GM23338 (cell line): ENCODE data around the gene CDNF. TPM values are rescaled to one million over a fixed set of nuclear protein-coding genes. Genes with fewer than 3 reads are reported as not detected.

Experiments
- ATAC-seq: fragments of 200-7000 bp; cut with Tn5 transposase; 3 replicates; pipeline ENCODE4 v1.9.1; 2020
- DNase-seq: peaks from one replicate; pipeline ENCODE4 v3.0.0-alpha.2; 2015; ENCODE audit warnings: low spot score
- H2AFZ ChIP-seq: fragments of 200-600 bp; sonication (generic); 2 replicates; pipeline ENCODE4 v1.8.0; 2016; ENCODE audit warnings: antibody characterized with exemption, mild to moderate bottlenecking, moderate library complexity
- H3F3A ChIP-seq: fragments of 200-600 bp; sonication (generic); replicated peaks from 2 replicates; pipeline ENCODE4 v1.8.0; 2017; ENCODE audit warnings: antibody characterized with exemption, mixed run types, low read depth
- H3K27ac ChIP-seq: fragments of 200-600 bp; sonication (generic); 2 replicates; pipeline ENCODE4 v1.6.1; 2016; ENCODE audit warnings: low read depth
- H3K27me3 ChIP-seq: fragments of 200-600 bp; sonication (generic); 2 replicates; pipeline ENCODE4 v1.8.0; 2016; ENCODE audit warnings: mild to moderate bottlenecking, mixed run types, moderate library complexity; ENCODE audit not compliant: insufficient read depth
- H3K36me3 ChIP-seq: fragments of 200-600 bp; sonication (generic); 2 replicates; pipeline ENCODE4 v1.8.0; 2016; ENCODE audit warnings: mild to moderate bottlenecking; ENCODE audit not compliant: insufficient read depth
- H3K4me1 ChIP-seq: fragments of 200-600 bp; sonication (generic); 2 replicates; pipeline ENCODE4 v1.8.0; 2016; ENCODE audit warnings: mild to moderate bottlenecking, moderate library complexity; ENCODE audit not compliant: insufficient read depth
- H3K4me2 ChIP-seq: fragments of 200-600 bp; sonication (generic); 2 replicates; pipeline ENCODE4 v1.7.1; 2017; ENCODE audit warnings: mixed run types
- H3K4me3 ChIP-seq: fragments of 200-600 bp; sonication (generic); 2 replicates; pipeline ENCODE4 v1.6.1; 2016; ENCODE audit warnings: mixed run types
- H3K79me2 ChIP-seq: fragments of 200-600 bp; sonication (generic); replicated peaks from 2 replicates; pipeline ENCODE4 v1.8.0; 2017; ENCODE audit warnings: mild to moderate bottlenecking; ENCODE audit not compliant: insufficient read depth
- H3K9me2 ChIP-seq: fragments of 200-600 bp; sonication (generic); 2 replicates; pipeline ENCODE4 v1.8.0; 2017; ENCODE audit not compliant: insufficient read depth
- H4K20me1 ChIP-seq: fragments of 200-600 bp; sonication (generic); replicated peaks from 2 replicates; pipeline ENCODE4 v1.8.0; 2017; ENCODE audit warnings: mild to moderate bottlenecking; ENCODE audit not compliant: insufficient read depth
- H3K27ac Mint-ChIP-seq: 2 replicates; pipeline ENCODE4 v1.8.0; 2020; ENCODE audit warnings: inconsistent platforms, mild to moderate bottlenecking, moderate library complexity, mixed read lengths
- H3K27me3 Mint-ChIP-seq: 3 replicates; pipeline ENCODE4 v1.8.0; 2022; ENCODE audit warnings: low read depth, mild to moderate bottlenecking, moderate library complexity, mixed read lengths, inconsistent platforms; ENCODE audit not compliant: insufficient read depth, poor library complexity
- H3K36me3 Mint-ChIP-seq: 3 replicates; pipeline ENCODE4 v1.8.0; 2021; ENCODE audit warnings: low read depth, mild to moderate bottlenecking, inconsistent platforms, moderate library complexity, mixed read lengths
- H3K4me1 Mint-ChIP-seq: 3 replicates; pipeline ENCODE4 v1.8.0; 2020; ENCODE audit warnings: mild to moderate bottlenecking, inconsistent platforms, mixed read lengths
- H3K4me3 Mint-ChIP-seq: 3 replicates; pipeline ENCODE4 v1.8.0; 2021; ENCODE audit warnings: moderate library complexity, mild to moderate bottlenecking, inconsistent platforms, mixed read lengths
- H3K9me3 Mint-ChIP-seq: 3 replicates; pipeline ENCODE4 v1.8.0; 2020; ENCODE audit warnings: moderate library complexity, mild to moderate bottlenecking, inconsistent platforms, mixed read lengths
- CREB1 ChIP-seq: fragments of 250-450 bp; sonication (Bioruptor Pico); IDR thresholded peaks from 2 replicates; pipeline ENCODE4 v1.5.0; 2020; ENCODE audit warnings: low read depth, mild to moderate bottlenecking, moderate library complexity
- CTCF ChIP-seq, 2 experiments: fragments of 200-600 bp in 1 of 2; sonication (generic) in 1 of 2; conservative IDR thresholded peaks; 2 replicates each; pipeline versions ENCODE4 v1.5.1 to v1.6.1; 2016 to 2017; ENCODE audit warnings: antibody characterized with exemption in 2 of 2, low read depth in 2 of 2, mild to moderate bottlenecking in 2 of 2, moderate library complexity in 1 of 2
- ETS1 ChIP-seq: IDR thresholded peaks from 2 replicates; pipeline ENCODE4 v1.6.1; 2016; ENCODE audit warnings: antibody characterized with exemption
- EZH2 ChIP-seq: fragments of 200-600 bp; sonication (generic); IDR thresholded peaks from one replicate; pipeline ENCODE4 v1.8.0; 2017; ENCODE audit warnings: antibody characterized with exemption, mild to moderate bottlenecking, low read depth; ENCODE audit not compliant: unreplicated experiment
- EZH2phosphoT487 ChIP-seq: fragments of 200-600 bp; sonication (generic); IDR thresholded peaks from one replicate; pipeline ENCODE4 v1.8.1; 2018; ENCODE audit warnings: antibody characterized with exemption; ENCODE audit not compliant: unreplicated experiment
- NANOG ChIP-seq: IDR thresholded peaks from 2 replicates; pipeline ENCODE4 v1.6.1; 2016; ENCODE audit warnings: antibody characterized with exemption, borderline replicate concordance
- REST ChIP-seq: IDR thresholded peaks from one replicate; pipeline ENCODE4 v1.6.1; 2018; ENCODE audit warnings: antibody characterized with exemption; ENCODE audit not compliant: unreplicated experiment
- ZNF114 ChIP-seq: fragments of 250-450 bp; sonication (Bioruptor Pico); IDR thresholded peaks from 2 replicates; pipeline ENCODE4 v1.5.0; 2020; ENCODE audit warnings: mild to moderate bottlenecking, moderate library complexity
- ZNF331 ChIP-seq: fragments of 250-450 bp; sonication (Bioruptor Pico); IDR thresholded peaks from 2 replicates; pipeline ENCODE4 v1.5.0; 2020; ENCODE audit warnings: low read depth, mild to moderate bottlenecking, moderate library complexity
- ZNF462 ChIP-seq: fragments of 250-450 bp; sonication (Bioruptor Pico); IDR thresholded peaks from 2 replicates; pipeline ENCODE4 v1.5.0; 2020; ENCODE audit warnings: mild to moderate bottlenecking, moderate library complexity
- polyA plus RNA-seq: library from polyadenylated mRNA; unstranded; fragments of >200 nt; fragmentation: Nextera tagmentation; extraction: Ambion mirVana; gene quantifications from 2 replicates; pipeline ENCODE4 v1.2.1, GENCODE V29; 2016
- total RNA-seq: library from RNA; depleted of rRNA; stranded (reverse); fragments of >200 nt; shearing (Covaris generic); gene quantifications from 2 replicates; pipeline ENCODE4 v1.2.3, GENCODE V29; 2014

CDNF gene
- total and polyA plus RNA-seq, 2 experiments from 2014 or later, result 0.26 to 1.1 TPM

GRCh38 chr10:14859775-14860174, 21.9 kb upstream of the CDNF start (continued):
- no peak for TF ChIP-seq ZNF462 (CRISPR knock-in tag)
- TF ChIP-seq ETS1, result no peak
- TF ChIP-seq CREB1 (CRISPR knock-in tag), result no peak
- TF ChIP-seq ZNF331 (CRISPR knock-in tag), result no peak
- no peak for TF ChIP-seq CTCF (conservative IDR thresholded peaks at IDR 0.05; ENCODE audit: low read depth in 2 of 2)
- no peak for TF ChIP-seq EZH2

- no peak overlapping the region for H3K27ac ChIP-seq
- H3K9me2 ChIP-seq, result no peaks in the 10 kb centered on the region
- no peaks in the 10 kb centered on the region for H3K4me1 ChIP-seq
- Mint-ChIP-seq H3K9me3 (no peaks in the 10 kb centered on the region; the same call in 2 of the 3 replicates), H3K27ac (no peak overlapping the region), H3K4me1 (no peaks in the 10 kb centered on the region), H3K4me3 (no peak overlapping the region), H3K27me3 (peaks cover 2% of the 10 kb centered on the region), H3K36me3 (peaks cover 38% of the 10 kb centered on the region)
- no peak overlapping the region for H2AFZ ChIP-seq
- H4K20me1 ChIP-seq, result no peaks in the 10 kb centered on the region
- no peaks in the 10 kb centered on the region for H3F3A ChIP-seq
- no peak overlapping the region for H3K4me3 ChIP-seq
- no peak overlapping the region for H3K4me2 ChIP-seq
- H3K27me3 ChIP-seq, result no peaks in the 10 kb centered on the region
- no peaks in the 10 kb centered on the region; the same call in 1 of the 2 replicates for H3K36me3 ChIP-seq
- no peaks in the 10 kb centered on the region for H3K79me2 ChIP-seq
- DNase-seq (no peak), ATAC-seq (no peak)
- TF ChIP-seq ZNF114 (CRISPR knock-in tag), result no peak
- no peak for TF ChIP-seq EZH2
- TF ChIP-seq NANOG, result no peak
- no peak for TF ChIP-seq CTCF (conservative IDR thresholded peaks at IDR 0.05; ENCODE audit: low read depth in 2 of 2)
- no peak for TF ChIP-seq CREB1 (CRISPR knock-in tag)
- TF ChIP-seq REST, result no peak
- no peak for TF ChIP-seq EZH2phosphoT487
These were observed 21.2 kb upstream of the CDNF start for GRCh38 chr10:14859043-14859442.
